Fibroblast of mammary gland (primary cell): ENCODE measurements around the gene COBL.

Experiments used
- DNase-seq: peaks from one replicate; pipeline ENCODE4 v3.0.0-alpha.2; 2010; ENCODE audit warnings: low read depth
- H3K4me3 ChIP-seq: 2 replicates; pipeline ENCODE4 v1.5.1; 2011; ENCODE audit warnings: low read depth, mild to moderate bottlenecking, low read length, moderate library complexity; ENCODE audit not compliant: control insufficient read depth
- CTCF ChIP-seq: conservative IDR thresholded peaks from 2 replicates; pipeline ENCODE4 v1.5.1; 2011; ENCODE audit warnings: low read depth, low read length, inconsistent platforms; ENCODE audit not compliant: control insufficient read depth, insufficient read depth

The COBL gene

DNA sequence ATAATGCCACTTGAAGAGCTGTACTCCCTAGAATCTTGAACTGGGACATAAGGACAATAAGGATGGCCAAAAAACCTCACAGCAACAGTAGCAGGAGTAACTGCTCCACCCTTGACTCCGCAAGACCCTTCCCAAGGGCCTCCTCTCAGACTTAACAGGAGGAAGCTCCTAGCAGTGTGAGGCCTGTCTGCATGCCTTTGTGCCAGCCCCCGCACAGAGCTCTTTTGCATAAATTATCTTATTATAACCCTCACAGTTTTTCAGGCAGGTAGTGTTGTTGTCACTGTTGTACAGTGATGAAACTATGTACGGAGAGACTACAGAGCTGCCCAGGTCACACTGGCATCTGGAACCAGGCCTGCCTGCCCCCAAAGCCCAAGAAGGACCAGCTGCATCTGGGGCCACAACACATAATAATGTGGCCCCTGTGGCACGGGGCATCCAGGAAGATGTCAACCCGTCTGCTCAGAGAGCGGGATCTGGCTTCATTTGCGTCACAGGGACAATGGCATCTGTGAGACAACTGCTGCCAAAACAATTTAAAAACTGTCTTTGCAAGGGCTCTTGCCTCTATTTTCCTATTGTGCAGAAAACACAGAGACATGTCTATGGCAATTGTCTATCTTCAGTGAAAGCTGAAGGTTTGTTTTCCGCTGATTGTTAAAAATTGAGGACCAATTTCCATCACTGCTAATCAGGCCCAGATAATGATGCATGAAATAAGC, 284.7 kb downstream of the COBL start:
- TF ChIP-seq CTCF: no peak
- DNase-seq: no peak
- no peak overlapping the region for H3K4me3 ChIP-seq

DNA sequence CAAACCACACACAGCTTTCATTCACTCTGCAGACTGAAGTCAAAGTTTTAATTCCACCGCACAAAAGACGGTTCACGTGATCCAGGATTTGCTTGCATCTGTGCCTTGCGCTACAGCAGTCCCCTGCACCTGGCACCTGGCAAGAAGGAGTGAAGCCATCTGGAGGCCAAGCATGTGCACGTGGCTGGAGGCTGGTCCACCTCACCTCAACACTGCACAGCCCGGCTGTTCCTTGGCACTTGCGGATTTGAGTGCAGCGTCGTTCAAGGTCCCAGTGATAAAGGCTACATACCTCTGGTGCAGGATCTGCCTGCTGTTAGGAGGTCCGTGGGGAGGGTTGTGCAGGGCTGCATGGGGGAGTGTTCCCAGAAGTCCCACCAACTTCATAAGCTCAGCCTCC, 285.4 kb downstream of the COBL start:
- no peak overlapping the region for H3K4me3 ChIP-seq
- no peak for DNase-seq
- TF ChIP-seq CTCF: no peak

DNA sequence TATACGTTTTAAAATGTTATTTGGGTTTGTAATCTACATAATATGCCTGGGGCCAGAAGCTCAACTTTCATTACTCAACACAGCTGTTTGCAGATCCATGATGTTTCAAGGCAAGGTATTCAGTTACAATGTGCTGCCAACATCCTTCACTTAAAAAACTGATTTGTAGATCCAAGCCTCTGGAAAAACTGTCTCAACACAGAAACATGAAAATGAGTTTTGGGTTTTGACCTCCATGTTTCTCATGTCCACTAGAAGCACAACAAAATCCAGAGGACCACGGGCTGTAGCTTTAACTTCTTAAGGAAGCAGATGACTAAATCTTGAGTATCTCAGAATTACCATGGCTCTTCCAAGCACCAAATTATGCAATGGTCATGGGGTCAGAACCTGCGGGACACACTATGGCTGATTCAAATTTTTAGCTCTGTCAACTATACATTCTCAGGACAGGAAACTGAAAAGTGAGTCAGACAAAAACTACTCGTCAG, 286.9 kb downstream of the COBL start:
- peak; percentile 95 for DNase-seq
- TF ChIP-seq CTCF: no peak
- H3K4me3 ChIP-seq: no peak overlapping the region

- H3K4me3 ChIP-seq: no peak overlapping the region
- no peak for TF ChIP-seq CTCF
- DNase-seq: no peak
Measured at GRCh38 chr7:51029131-51029530, 287.5 kb downstream of the COBL start.

DNA sequence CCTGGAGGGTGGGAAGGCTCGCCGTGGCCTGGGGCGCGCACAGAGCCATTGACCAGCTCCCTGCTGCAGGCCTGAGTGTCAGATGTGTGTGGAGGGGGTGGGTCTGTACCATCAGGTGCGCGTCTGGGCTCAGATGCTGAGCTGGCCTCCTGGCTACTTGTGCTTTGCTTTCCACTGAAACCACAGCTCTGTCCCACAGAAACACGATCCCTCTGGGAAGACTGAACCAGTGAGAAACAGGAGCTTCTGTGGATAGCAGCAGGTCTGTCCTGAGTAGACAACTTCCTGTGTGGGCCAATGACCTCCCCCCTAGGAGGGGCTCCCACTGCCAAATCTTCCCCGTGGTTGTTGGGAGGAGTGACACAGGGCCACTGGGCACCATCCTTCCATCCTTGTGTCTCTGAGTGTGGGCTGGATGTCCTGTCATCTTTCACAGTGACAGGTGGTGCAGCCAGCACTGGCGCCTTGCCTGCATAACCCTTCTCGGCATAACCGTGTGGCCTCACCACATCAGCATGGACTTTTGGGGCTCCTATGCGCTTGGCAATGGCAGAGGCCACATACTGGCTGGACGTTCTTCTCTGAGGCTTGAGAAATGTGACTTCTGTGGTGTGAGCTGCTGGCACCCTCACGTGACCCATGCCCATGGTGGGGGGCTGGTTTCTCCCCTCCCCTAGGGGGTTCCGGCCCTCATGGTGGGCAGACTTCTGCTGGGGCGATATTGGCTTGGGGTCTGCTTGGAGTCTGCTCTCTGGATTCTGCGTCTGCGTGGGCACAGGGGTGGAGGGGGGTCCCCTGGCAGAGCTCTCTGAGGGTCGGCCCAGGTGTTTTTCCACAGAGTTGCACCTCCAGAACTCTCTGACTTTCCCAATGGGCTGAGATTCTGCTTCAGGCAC, 288.4 kb downstream of the COBL start:
- H3K4me3 ChIP-seq: no peak overlapping the region
- TF ChIP-seq CTCF: no peak
- no peak for DNase-seq

DNA sequence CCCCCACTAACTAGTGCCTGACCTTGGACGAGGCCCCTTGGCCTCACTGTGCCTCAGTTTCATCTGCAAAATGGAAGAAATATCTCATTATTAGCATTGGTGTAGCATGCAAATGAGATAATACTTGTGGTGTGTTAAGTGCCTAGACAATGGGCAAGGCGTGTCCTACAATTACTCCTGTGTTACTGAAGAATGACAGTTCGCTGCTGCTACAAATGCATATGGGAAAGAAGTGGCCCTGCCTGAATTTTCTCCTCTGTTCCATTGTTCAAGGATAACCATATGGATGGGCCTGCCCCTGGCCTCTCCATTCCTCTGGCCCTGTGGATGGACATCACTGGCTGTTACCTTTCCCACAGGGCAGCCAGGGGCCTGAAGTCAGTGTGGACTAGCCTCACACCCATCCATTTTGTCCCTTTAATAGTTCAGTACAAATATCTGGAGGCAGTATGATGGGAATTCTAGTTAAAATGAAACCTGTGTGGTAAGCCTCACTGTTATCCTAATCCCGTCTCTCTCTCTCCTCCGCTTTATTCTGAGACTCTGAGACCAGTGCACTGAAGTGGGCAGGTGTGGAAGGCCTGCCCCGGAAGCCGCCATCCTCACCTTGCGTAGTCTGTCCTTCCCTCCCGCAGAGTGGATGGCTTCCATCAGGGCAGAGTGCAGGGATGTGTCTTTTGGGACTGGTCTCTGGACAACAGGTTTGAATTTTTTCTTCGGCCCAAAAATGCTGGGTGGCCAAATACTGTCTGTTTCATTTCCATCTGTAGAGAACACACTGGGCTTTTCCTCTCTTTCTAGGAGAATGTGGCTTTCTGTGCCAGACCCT, 289.3 kb downstream of the COBL start:
- DNase-seq: no peak
- H3K4me3 ChIP-seq: no peak overlapping the region
- no peak for TF ChIP-seq CTCF
